Tibial nerve (tissue), 4 donors: ENCODE data around the gene TMEM183A.
A peak's percentile ranks its signal among the peaks of the same experiment; 100 is the strongest.

Experiments
- CTCF ChIP-seq, 5 experiments: fragments of 200-600 bp in 3 of 5; fragments of 450-650 bp in 2 of 5; sonication (generic) in 3 of 5; IDR thresholded peaks; one replicate each; pipeline ENCODE4 v1.5.1; 2016 to 2019; ENCODE audit warnings: antibody characterized with exemption in 5 of 5, mild to moderate bottlenecking in 3 of 5, moderate library complexity in 2 of 5
- EP300 ChIP-seq, 2 donors: sonication (generic); formaldehyde crosslinking; IDR thresholded peaks; one replicate each; pipeline ENCODE4 v1.6.1; 2017; ENCODE audit warnings: antibody characterized with exemption in 2 of 2, mild to moderate bottlenecking in 1 of 2
- POLR2A ChIP-seq, 2 donors: fragments of 450-650 bp; IDR thresholded peaks; one replicate each; pipeline ENCODE4 v1.6.1; 2017; ENCODE audit warnings: antibody characterized with exemption in 2 of 2, mild to moderate bottlenecking in 2 of 2, moderate library complexity in 2 of 2

DNA sequence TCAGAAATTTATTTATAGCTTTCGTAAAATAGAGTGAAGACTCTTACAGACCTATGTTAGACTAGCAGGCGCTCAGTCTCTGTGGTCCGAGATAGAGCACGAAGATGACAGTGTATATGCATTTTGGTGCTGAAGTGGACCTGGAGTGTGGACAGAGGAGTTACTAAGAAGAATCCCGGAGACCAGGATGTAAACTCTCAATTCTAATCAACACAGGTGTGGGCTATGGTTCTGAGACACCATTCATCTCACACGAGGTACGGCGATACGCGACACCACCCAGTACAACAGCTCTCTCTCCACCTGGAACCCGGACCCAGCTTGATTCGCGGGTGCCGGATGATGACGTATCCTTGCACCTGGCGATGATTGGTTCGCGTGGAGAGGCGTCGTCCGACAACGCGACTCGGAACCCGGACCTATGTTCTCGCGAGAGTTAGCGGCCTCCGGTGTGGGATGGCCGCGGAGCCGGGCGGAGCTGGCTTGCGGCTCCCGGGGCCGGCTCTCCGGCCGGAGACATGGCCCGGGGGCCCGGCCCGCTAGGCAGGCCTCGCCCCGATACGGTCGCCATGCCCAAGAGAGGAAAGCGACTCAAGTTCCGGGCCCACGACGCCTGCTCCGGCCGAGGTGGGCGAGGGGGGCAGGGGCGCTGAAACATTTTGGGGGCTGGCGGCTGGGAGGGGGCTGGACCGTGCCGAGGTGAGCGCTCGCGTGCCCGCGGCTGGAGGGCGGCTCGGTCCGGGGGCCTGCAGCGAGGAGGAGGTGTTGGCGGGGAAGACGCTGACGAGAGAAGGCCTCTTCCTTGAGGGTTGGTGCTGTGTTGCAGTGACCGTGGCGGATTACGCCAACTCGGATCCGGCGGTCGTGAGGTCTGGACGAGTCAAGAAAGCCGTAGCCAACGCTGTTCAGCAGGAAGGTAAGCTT is at the start of gene TMEM183A:
- TF ChIP-seq EP300 (IDR thresholded peaks at IDR 0.05) = peak; percentile 57 to 98
- no peak for TF ChIP-seq CTCF (IDR thresholded peaks at IDR 0.05)
- TF ChIP-seq POLR2A (IDR thresholded peaks at IDR 0.05) = peak; percentile 76 to 92
